Breast epithelium (tissue), 4 donors: Measurements from ENCODE around the gene KRTAP9-9. TPM values are rescaled to one million over a fixed set of nuclear protein-coding genes. Genes with fewer than 3 reads are reported as not detected.

ENCODE experiments used
- DNase-seq, 2 donors: peaks; one replicate each; pipeline ENCODE4 v3.0.0-alpha.2; 2019; ENCODE audit warnings: low spot score in 2 of 2
- H3K27ac ChIP-seq, 2 donors: fragments of 200-600 bp; sonication (generic) in 1 of 2; one replicate each; pipeline ENCODE4 v1.5.1; 2016 to 2019; ENCODE audit warnings: mild to moderate bottlenecking in 1 of 2
- H3K27me3 ChIP-seq, 2 donors: fragments of 200-600 bp; sonication (generic) in 1 of 2; one replicate each; pipeline versions ENCODE4 v1.5.1 to v1.6.0; 2017 to 2019; ENCODE audit warnings: control low read depth in 1 of 2, mild to moderate bottlenecking in 1 of 2
- H3K36me3 ChIP-seq: fragments of 200-600 bp; one replicate; pipeline ENCODE4 v1.5.1; 2019
- H3K4me1 ChIP-seq, 2 donors: fragments of 200-600 bp; sonication (generic); one replicate each; pipeline ENCODE4 v1.5.1; 2016 to 2019; ENCODE audit warnings: control low read depth in 1 of 2
- H3K4me3 ChIP-seq, 3 donors: fragments of 200-600 bp; sonication (generic); 1 replicate in 2 of 3; 2 replicates in 1 of 3; pipeline ENCODE4 v1.5.1; 2016 to 2019; ENCODE audit warnings: mild to moderate bottlenecking in 3 of 3, moderate library complexity in 2 of 3
- H3K9me3 ChIP-seq, 2 donors: fragments of 200-600 bp; sonication (generic) in 1 of 2; one replicate each; pipeline ENCODE4 v1.5.1; 2016 to 2019; ENCODE audit warnings: control low read depth in 1 of 2
- POLR2A ChIP-seq: fragments of 450-650 bp; IDR thresholded peaks from one replicate; pipeline ENCODE4 v1.6.1; 2016; ENCODE audit warnings: antibody characterized with exemption, mild to moderate bottlenecking, moderate library complexity
- POLR2AphosphoS5 ChIP-seq, 3 donors: sonication (generic); formaldehyde crosslinking; IDR thresholded peaks; one replicate each; pipeline ENCODE4 v1.6.1; 2017; ENCODE audit warnings: antibody characterized with exemption in 3 of 3
- intact Hi-C: fragments of 100-400 bp; cut with DNase I; formaldehyde crosslinking; loops from one replicate; pipeline ENCODE4 v1.15.1; 2023; ENCODE audit warnings: low total_unique reads
- total RNA-seq, 3 donors: library from RNA; depleted of rRNA; stranded (reverse); fragments of >200 nt; gene quantifications; one replicate each; pipeline ENCODE4 v1.1.0, GENCODE V29; 2016
- TF ChIP-seq, protein P1 (sequence below), 3 donors: fragments of 450-650 bp; IDR thresholded peaks; one replicate each; pipeline ENCODE4 v1.5.1; 2016 to 2017; ENCODE audit warnings: antibody characterized with exemption in 3 of 3, mild to moderate bottlenecking in 3 of 3, moderate library complexity in 3 of 3

Gene KRTAP9-9
- total RNA-seq, 3 donors from 2014 or later: not detected

GRCh38 chr17:41296846-41297245, 41.7 kb downstream of the KRTAP9-9 start:
- H3K9me3 ChIP-seq: no peaks in the 10 kb centered on the region
- intact Hi-C loops: no loop called here
- TF ChIP-seq, protein P1, sequence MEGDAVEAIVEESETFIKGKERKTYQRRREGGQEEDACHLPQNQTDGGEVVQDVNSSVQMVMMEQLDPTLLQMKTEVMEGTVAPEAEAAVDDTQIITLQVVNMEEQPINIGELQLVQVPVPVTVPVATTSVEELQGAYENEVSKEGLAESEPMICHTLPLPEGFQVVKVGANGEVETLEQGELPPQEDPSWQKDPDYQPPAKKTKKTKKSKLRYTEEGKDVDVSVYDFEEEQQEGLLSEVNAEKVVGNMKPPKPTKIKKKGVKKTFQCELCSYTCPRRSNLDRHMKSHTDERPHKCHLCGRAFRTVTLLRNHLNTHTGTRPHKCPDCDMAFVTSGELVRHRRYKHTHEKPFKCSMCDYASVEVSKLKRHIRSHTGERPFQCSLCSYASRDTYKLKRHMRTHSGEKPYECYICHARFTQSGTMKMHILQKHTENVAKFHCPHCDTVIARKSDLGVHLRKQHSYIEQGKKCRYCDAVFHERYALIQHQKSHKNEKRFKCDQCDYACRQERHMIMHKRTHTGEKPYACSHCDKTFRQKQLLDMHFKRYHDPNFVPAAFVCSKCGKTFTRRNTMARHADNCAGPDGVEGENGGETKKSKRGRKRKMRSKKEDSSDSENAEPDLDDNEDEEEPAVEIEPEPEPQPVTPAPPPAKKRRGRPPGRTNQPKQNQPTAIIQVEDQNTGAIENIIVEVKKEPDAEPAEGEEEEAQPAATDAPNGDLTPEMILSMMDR (IDR thresholded peaks at IDR 0.05): no peak
- TF ChIP-seq POLR2A (no peak), POLR2AphosphoS5 (IDR thresholded peaks at IDR 0.05) (no peak)
- DNase-seq: no peak
- no peaks in the 10 kb centered on the region for H3K4me1 ChIP-seq
- no peak overlapping the region for H3K4me3 ChIP-seq
- H3K27ac ChIP-seq: no peak overlapping the region
- no peaks in the 10 kb centered on the region for H3K36me3 ChIP-seq
- no peaks in the 10 kb centered on the region for H3K27me3 ChIP-seq

DNA sequence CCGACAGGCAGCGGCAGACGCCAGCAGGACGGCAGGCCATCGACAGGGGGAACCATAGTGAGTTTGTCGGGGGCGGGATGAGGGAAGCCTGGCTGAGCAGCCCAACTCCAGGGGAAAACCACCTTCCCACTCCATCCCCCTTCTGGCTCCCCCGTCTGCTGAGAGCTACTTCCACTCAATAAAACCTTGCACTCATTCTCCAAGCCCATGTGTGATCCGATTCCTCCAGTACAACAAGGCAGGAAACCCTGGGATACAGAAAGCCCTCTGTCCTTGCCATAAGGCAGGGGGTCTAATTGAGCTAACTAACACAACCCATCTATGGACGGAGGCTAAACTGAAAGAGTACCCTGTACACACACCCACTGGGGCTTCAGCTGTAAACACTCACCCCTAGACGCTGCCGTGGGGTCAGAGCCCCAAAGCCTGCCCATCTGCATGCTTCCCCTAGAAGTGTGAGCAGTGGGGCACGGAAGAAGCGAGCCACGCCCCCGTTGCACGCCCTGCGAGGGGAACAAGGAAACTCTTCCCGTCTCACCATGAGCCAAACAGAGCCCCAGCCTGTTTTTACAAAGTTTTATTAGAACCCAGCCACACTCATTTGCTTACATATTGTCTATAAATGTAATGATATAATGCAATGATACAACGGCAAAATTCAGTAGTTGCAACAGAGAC, 43.4 kb downstream of the KRTAP9-9 start:
- intact Hi-C loops: no loop called here
- H3K9me3 ChIP-seq: no peaks in the 10 kb centered on the region
- H3K27me3 ChIP-seq: no peaks in the 10 kb centered on the region
- no peak overlapping the region for H3K27ac ChIP-seq
- TF ChIP-seq, protein P1 (IDR thresholded peaks at IDR 0.05): no peak
- TF ChIP-seq POLR2AphosphoS5 (IDR thresholded peaks at IDR 0.05) (no peak), POLR2A (no peak)
- no peak for DNase-seq
- no peaks in the 10 kb centered on the region for H3K36me3 ChIP-seq
- no peak overlapping the region for H3K4me3 ChIP-seq
- H3K4me1 ChIP-seq: no peaks in the 10 kb centered on the region

GRCh38 chr17:41301204-41301790, 46.1 kb downstream of the KRTAP9-9 start:
- H3K4me3 ChIP-seq: peak overlapping the region in 1 of 3 donors; percentile 15
- intact Hi-C loops: no loop called here
- no peaks in the 10 kb centered on the region for H3K9me3 ChIP-seq
- peak in 1 of 2 donors; percentile 34 for DNase-seq
- TF ChIP-seq POLR2AphosphoS5 (IDR thresholded peaks at IDR 0.05): no peak
- TF ChIP-seq POLR2A: no peak
- TF ChIP-seq, protein P1 (IDR thresholded peaks at IDR 0.05): no peak
- H3K27me3 ChIP-seq: no peaks in the 10 kb centered on the region
- peak overlapping the region; percentile 64 to 65 for H3K27ac ChIP-seq
- no peaks in the 10 kb centered on the region for H3K4me1 ChIP-seq
- no peaks in the 10 kb centered on the region for H3K36me3 ChIP-seq

- Histone ChIP-seq H3K27ac (peak within 1 kb of the TSS; percentile 64 to 65), H3K36me3 (no peaks in the 10 kb centered on the region), H3K4me1 (no peaks in the 10 kb centered on the region), H3K9me3 (no peaks in the 10 kb centered on the region), H3K27me3 (no peaks in the 10 kb centered on the region), H3K4me3 (peak within 1 kb of the TSS in 1 of 3 donors; percentile 15)
- peak in 1 of 2 donors; percentile 62 for DNase-seq
- intact Hi-C loops: no loop called here
- TF ChIP-seq, protein P1 (IDR thresholded peaks at IDR 0.05): no peak
- no peak for TF ChIP-seq POLR2A
- no peak for TF ChIP-seq POLR2AphosphoS5 (IDR thresholded peaks at IDR 0.05)
Measured at GRCh38 chr17:41301916-41302901, 47.0 kb downstream of the KRTAP9-9 start, which contains the start of gene KRTAP29-1. TSS of gene KRTAP29-1 (minus strand) at chr17:41302851. CDS start at chr17:41302851, 0 bp downstream.
